EH (cell line): Measurements from ENCODE around the gene NKD2.
A peak's percentile ranks its signal among the peaks of the same experiment; 100 is the strongest.
"Not testable (repeated sequence)": the region's sequence is repeated elsewhere in the genome, so short reads cannot be mapped to it uniquely, and the experiment has no call there.

ENCODE experiments used
- DNase-seq: peaks from one replicate; pipeline ENCODE4 v3.0.0-alpha.2; 2015; ENCODE audit warnings: low read depth

NKD2 gene

GRCh38 chr5:1000329-1000728 is 8.3 kb upstream of the NKD2 start:
- DNase-seq = no peak

DNA sequence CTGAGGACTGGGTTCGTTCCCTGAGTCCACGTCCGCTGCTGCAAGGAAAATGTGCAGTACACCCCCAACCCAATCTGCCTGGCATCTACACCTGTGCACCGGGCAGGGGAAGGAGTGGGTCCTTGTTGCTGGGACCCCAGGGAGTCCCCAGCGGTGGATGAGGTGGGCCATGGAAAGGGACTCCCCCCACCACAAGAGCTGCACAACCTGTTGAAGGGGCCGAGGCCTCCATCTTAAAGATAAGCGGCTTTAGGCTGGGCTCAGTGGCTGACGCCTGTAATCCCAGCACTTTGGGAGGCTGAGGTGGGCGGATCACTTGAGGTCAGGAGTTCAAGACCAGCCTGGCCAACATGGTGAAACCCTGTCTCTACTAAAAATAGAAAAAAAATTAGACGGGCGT is 7.8 kb upstream of the NKD2 start:
- DNase-seq = not testable (repeated sequence)

GRCh38 chr5:1001406-1002270 is 7.0 kb upstream of the NKD2 start:
- DNase-seq = no peak

DNA sequence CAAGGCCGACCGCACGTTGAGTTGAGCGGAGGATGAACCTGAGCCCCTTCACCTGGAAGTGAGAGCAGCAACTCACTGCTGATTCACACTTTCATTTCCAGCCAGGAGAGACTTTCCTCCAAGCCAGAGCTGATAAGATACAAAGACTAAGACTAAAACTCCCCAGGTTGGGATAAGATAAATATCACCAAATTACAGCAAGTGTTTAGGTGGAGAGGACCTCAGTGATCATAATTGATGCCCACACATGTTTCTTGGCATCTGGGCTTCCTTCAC is 6.4 kb upstream of the NKD2 start:
- DNase-seq = no peak

DNA sequence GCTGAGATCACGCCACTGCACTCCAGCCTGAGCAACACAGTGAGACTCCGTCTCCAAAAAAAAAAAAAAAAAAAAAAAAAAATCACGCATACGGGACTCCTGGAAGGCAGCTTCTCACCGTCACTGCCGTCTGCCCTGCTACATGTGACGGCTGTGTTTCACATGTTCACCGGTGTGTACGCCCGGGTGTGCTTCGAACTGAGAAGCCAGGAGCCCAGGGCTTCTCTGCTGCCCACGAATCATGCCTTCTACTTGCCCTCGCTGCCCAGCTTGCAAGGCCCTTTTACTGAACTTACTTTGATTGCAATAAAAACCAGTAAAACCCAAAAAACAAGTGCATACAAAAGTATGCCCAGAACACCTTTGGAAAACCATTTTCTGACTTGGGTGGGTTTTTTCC is 5.8 kb upstream of the NKD2 start:
- no peak for DNase-seq

- DNase-seq = no peak
These were observed 5.2 kb upstream of the NKD2 start for GRCh38 chr5:1003296-1003937.

- peak; percentile 40 for DNase-seq
These were observed 3.9 kb upstream of the NKD2 start for GRCh38 chr5:1004461-1005248.

DNA sequence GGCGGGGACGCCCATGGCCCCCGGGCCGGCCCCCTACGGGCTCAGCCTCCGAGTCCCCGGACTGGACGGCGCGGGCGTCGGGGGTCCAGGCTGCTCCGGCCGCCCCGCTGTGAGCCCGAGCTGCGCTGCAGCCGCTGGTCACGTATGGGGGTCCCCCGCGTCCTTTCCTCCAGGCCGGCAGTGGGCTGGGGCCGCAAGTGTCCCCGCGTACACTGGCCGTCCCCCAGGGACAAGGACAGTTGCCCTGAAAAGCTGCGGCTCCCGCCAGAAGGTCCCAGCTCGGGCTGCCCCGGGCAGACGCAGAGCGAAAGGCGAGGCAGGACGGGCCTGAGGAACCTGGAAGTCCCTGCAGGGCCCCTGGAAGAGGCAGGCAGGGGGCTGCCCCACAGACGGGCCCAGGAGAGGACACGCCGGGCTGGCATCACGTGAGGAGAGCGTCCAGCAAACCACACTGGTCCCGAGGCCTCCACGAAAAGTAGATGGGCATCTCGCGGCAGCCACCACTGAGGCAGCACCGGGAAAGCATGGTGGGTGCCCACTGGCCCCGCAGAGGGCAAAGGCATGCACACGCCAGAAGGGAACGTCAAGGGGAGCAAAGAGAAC is 3.3 kb upstream of the NKD2 start:
- no peak for DNase-seq

GRCh38 chr5:1005904-1006655 is 2.5 kb upstream of the NKD2 start:
- no peak for DNase-seq

DNA sequence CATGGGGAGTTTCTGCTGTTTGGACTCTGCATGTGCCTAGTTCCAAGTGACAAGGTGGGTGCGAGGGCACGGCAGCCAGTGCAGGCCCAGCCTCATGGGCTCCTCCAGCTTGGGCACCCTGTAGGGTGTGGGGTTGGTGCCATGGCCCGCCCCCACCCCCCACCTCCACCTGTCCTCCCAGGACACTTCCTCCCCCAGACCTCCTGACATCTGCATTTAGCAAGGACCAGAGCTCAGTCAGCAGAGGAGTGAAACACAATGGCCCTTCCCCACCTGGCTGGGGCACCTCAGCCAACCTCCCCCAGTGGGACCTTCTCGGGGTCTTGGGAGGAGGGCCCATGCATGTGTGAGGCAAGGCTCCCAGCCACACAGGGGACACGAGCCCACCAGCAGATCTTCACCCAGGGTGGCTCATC is 1.9 kb upstream of the NKD2 start:
- DNase-seq = no peak

DNA sequence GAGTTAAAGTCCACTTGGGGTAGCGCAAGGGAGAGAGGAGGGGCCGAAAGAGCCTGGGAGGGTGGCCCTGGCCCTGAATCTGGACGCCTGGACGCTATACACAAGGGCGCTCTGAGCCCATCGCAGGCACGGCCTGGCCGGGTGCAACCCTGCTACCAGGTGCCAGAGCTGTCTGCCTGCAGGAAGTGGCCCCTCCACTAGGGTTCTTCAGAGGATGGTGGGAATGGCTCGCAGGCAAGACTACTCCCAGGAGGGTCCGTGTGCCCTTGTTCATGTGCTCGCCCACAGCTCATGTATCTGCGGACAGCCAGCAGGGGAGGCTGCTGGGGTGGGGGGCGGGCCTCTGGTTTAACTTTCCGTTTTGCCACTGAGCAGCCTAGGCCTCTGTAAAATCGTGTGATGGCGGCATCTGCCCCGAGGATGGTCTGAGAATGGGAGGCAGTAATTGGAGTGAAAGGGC is 1.4 kb upstream of the NKD2 start:
- no peak for DNase-seq

DNA sequence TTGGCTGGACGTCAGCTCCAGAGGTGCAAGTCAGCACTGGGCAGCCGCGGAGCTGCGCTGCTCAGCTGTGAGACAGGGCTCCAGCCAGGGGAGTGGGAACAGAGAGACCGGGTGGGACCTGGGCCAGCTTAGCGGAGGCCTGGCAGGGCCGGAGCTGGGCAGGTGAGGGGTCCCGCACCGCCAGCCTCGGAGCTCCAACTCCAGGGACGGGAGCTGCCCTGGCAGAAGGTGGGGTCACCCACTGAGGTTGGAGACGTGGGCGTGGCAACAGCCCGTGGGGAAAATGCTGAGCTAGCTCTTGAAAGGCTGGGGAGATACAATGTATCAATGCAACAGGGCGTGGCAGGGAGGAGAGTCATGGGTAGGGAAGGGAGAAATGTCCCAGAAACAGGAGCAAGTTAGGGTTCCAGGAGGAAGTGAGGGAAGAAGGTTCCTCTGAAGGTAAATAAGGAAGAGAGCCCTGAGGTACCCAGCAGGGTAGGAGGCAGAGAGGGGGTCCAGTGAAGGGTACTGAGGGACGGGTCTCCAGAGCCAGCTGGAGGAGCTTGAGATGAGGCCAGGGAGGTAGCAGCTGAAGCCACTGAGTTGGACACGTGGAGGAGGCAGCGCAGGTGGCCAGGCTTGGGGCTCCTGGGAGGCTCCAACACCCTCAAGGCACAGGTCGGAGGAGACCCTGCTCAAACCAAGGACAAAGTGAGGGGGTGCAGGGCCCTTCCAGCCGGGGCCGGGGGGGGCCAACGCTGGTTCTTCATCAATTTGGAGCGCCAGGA is 736 bp upstream of the NKD2 start:
- no peak for DNase-seq

DNA sequence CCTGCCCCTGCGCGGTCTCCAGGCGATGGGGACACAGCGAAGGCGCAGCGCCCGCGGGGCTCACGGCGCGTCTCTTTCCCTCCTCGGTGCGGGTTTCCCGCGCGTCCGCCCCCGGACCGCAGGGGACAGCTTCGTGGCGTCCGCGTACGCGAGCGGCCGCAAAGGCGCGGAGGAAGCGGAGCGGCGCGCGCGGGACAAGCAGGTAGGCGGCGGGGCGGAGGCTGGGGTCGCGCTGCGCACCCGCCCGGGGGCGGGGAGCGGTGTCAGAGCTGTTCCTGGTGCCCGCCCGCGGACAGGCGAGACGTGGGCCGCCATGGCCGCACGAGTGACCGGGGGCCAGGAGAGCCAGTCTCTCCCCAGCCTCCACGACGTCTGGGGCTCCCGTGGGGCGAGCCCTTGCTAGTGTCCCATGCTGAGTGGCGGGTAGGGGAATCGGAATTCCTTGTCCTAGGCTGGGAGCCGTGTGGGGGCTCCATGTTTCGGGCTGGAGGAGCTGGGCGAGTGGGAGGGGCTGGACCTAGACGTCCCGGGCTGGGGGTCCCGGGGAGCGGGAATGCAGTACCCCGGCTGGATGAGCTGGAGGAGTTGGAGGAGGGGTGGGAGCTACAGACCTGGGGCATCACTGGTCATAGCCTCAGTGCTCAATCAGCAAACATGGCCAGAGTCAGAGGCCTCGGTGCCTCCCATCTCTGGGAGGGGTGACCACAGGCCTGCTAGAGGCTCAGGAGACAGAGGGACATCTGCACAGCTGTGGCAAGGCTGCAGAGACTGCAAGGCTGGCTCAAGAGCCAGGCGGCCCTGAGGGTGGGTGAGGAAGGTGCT is 968 bp downstream of the NKD2 start:
- no peak for DNase-seq

- DNase-seq = no peak
These were observed 1.5 kb downstream of the NKD2 start for GRCh38 chr5:1010181-1010510.

GRCh38 chr5:1010641-1011046 is 2.0 kb downstream of the NKD2 start:
- DNase-seq = no peak

- DNase-seq = no peak
These were observed 2.6 kb downstream of the NKD2 start for GRCh38 chr5:1011226-1011631.

- DNase-seq = no peak
These were observed 3.2 kb downstream of the NKD2 start for GRCh38 chr5:1011741-1012312.

- DNase-seq = no peak
These were observed 3.8 kb downstream of the NKD2 start for GRCh38 chr5:1012313-1012841.

GRCh38 chr5:1012900-1013237 is 4.3 kb downstream of the NKD2 start:
- DNase-seq = no peak
